HEK293T (cell line): ENCODE results near the gene CCDC9.
"Not testable (repeated sequence)": the region's sequence is repeated elsewhere in the genome, so short reads cannot be mapped to it uniquely, and the experiment has no call there.

Experiments
- CTCF ChIA-PET: fragments of 350-600 bp; formaldehyde crosslinking; extraction: SDS; loops from one replicate; lab custom pipeline; 2021; ENCODE audit warnings: antibody characterized with exemption, inconsistent platforms; lab: Yijun Ruan, JAX
- POLR2A ChIA-PET: fragments of 350-600 bp; formaldehyde crosslinking; extraction: SDS; loops from one replicate; lab custom pipeline; 2020; ENCODE audit warnings: antibody characterized with exemption, inconsistent platforms; lab: Yijun Ruan, JAX
- DNase-seq: peaks from one replicate; pipeline ENCODE4 v3.0.0; 2012; ENCODE audit warnings: mixed read lengths; ENCODE audit errors: extremely low spot score
- ARNT ChIP-seq: fragments of 450-650 bp; IDR thresholded peaks from 2 replicates; pipeline ENCODE4 v1.6.1; 2017; ENCODE audit warnings: mild to moderate bottlenecking
- BHLHE40 ChIP-seq: fragments of 450-650 bp; IDR thresholded peaks from 2 replicates; pipeline ENCODE4 v1.6.1; 2016; ENCODE audit warnings: mild to moderate bottlenecking, moderate library complexity, borderline replicate concordance
- ELF4 ChIP-seq: fragments of 450-650 bp; IDR thresholded peaks from 2 replicates; pipeline ENCODE4 v1.6.1; 2017; ENCODE audit warnings: antibody characterized with exemption
- FOXA1 ChIP-seq: fragments of 450-650 bp; IDR thresholded peaks from 2 replicates; pipeline ENCODE4 v1.6.1; 2016; ENCODE audit warnings: mild to moderate bottlenecking
- FOXK2 ChIP-seq: fragments of 450-650 bp; IDR thresholded peaks from 2 replicates; pipeline ENCODE4 v1.6.1; 2016; ENCODE audit warnings: mild to moderate bottlenecking
- FOXM1 ChIP-seq: fragments of 450-650 bp; IDR thresholded peaks from 2 replicates; pipeline ENCODE4 v1.6.1; 2017; ENCODE audit warnings: mild to moderate bottlenecking, borderline replicate concordance
- HDGF ChIP-seq: fragments of 450-650 bp; IDR thresholded peaks from 2 replicates; pipeline ENCODE4 v1.6.1; 2017; ENCODE audit warnings: antibody characterized with exemption, borderline replicate concordance
- L3MBTL2 ChIP-seq: fragments of 450-650 bp; conservative IDR thresholded peaks from 2 replicates; pipeline ENCODE4 v1.6.1; 2016; ENCODE audit warnings: mild to moderate bottlenecking
- LEF1 ChIP-seq: fragments of 450-650 bp; IDR thresholded peaks from 2 replicates; pipeline ENCODE4 v1.6.1; 2017; ENCODE audit warnings: mild to moderate bottlenecking, borderline replicate concordance
- NFRKB ChIP-seq: fragments of 450-650 bp; IDR thresholded peaks from 2 replicates; pipeline ENCODE4 v1.6.1; 2016; ENCODE audit warnings: mild to moderate bottlenecking, moderate library complexity
- SP1 ChIP-seq: fragments of 450-650 bp; IDR thresholded peaks from 2 replicates; pipeline ENCODE4 v1.6.1; 2017
- SUZ12 ChIP-seq: fragments of 450-650 bp; IDR thresholded peaks from 2 replicates; pipeline ENCODE4 v1.6.1; 2016; ENCODE audit warnings: mild to moderate bottlenecking
- TARDBP ChIP-seq: fragments of 450-650 bp; IDR thresholded peaks from 2 replicates; pipeline ENCODE4 v1.6.1; 2016
- TF ChIP-seq, protein P1 (sequence below): fragments of 450-650 bp; IDR thresholded peaks from 2 replicates; pipeline ENCODE4 v1.6.1; 2016

Gene CCDC9

DNA sequence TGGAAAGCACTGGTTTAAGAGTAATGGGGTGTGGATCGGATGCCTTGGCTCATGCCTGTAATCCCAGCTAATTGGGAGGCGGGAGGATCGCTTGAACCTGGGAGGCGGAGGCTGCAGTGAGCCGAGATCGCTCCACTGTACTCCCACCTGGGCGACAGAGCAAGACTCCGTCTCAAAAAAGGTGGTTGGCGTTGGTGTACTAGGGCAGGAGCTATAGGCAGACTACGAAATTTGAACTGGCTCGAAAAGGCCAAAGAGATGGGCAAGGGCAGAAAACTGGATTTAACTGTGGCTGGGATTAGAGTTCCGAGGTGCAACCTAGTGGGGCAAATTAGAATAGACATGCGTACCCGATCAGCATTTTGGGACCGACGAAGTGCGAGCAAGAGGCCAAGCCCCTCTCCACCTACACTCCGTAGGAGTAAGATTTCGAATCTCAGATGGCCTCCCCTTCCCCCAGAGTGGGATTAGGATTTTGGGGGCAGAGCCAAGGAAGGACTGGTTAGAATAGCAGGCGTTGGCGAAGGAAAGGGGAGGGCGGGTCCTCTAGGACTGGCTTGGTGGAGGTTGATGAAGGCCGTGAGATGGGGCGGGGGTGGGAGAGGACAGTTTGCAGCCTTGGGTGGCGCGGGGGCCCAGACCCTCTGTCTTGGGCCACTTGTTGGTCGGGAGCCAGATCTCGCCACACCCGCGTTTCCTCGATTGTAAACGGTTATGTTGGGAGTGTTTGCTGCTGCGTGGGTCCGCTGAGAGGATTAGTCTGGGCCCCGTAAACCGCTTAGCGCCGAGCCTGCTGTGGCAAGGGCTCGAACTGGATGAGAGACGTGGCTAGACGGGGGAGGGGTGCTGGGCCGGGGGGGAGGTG lies 16.4 kb downstream of the CCDC9 start:
- CTCF ChIA-PET: interaction anchor here (1.2 kb wide), 1 partner anchor 15 kb away, joined by 4 read pairs; no protein-coding TSS in a partner anchor
- POLR2A ChIA-PET: interaction anchor here (0.8 to 1.7 kb wide), 2 partner anchors 16 to 29 kb away, joined by 3 to 9 read pairs; partner anchors contain the start of gene CCDC9
- peak; percentile 34 for DNase-seq
- TF ChIP-seq LEF1: no peak

DNA sequence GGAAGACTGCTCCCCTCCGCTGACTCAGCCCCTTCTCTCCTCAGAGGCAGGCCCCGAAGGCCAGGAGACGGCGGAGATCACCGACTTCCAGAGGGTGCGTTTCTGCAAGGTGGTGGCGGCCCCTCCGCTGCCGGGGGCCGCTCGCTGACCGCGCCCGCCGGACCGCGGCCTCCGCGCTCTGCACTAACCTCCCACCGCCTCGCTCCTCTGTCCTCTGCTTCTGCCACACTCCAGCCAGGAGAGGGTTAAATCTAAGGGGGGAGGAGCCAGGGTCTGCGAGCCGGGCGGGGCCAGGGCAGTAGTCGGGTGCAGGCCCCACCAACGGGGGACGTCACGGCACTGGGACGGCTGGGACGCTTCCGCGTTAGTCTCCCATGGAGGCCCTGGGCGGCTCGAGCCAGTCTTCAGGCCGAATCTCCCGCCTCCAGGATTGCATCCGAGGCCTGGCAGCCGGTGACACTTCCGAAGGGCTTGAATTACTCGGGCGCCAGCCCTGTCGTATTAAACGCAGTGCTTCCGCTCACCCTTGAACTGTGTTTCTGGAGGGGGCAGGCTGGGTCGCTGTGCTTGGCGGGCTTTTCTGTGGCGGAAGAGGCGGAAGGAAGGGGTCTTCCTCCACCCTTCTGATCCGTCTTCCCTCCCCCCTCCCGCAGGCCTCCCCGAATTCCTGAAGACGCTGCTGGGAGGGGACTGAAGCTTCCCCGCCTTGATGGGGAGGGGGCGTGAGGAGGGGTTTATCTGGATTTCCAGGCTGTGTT lies 17.2 kb downstream of the CCDC9 start:
- POLR2A ChIA-PET: interaction anchor here (1.3 to 3.5 kb wide), 2 partner anchors 17 to 76 kb away, joined by 5 to 44 read pairs; partner anchors contain the start of genes CCDC9 and DHX34
- CTCF ChIA-PET: interaction anchor here (0.7 to 2.0 kb wide), 2 partner anchors 13 to 30 kb away, joined by 4 to 7 read pairs; no protein-coding TSS in a partner anchor
- TF ChIP-seq NFRKB (no peak), HDGF (no peak), FOXM1 (peak; percentile 26; the same call in 1 of the 2 replicates), ELF4 (peak; percentile 42; the same call in 1 of the 2 replicates), SUZ12 (no peak), TARDBP (no peak)
- TF ChIP-seq, protein P1, sequence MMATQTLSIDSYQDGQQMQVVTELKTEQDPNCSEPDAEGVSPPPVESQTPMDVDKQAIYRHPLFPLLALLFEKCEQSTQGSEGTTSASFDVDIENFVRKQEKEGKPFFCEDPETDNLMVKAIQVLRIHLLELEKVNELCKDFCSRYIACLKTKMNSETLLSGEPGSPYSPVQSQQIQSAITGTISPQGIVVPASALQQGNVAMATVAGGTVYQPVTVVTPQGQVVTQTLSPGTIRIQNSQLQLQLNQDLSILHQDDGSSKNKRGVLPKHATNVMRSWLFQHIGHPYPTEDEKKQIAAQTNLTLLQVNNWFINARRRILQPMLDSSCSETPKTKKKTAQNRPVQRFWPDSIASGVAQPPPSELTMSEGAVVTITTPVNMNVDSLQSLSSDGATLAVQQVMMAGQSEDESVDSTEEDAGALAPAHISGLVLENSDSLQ: no peak
- peak; percentile 83 for DNase-seq

DNA sequence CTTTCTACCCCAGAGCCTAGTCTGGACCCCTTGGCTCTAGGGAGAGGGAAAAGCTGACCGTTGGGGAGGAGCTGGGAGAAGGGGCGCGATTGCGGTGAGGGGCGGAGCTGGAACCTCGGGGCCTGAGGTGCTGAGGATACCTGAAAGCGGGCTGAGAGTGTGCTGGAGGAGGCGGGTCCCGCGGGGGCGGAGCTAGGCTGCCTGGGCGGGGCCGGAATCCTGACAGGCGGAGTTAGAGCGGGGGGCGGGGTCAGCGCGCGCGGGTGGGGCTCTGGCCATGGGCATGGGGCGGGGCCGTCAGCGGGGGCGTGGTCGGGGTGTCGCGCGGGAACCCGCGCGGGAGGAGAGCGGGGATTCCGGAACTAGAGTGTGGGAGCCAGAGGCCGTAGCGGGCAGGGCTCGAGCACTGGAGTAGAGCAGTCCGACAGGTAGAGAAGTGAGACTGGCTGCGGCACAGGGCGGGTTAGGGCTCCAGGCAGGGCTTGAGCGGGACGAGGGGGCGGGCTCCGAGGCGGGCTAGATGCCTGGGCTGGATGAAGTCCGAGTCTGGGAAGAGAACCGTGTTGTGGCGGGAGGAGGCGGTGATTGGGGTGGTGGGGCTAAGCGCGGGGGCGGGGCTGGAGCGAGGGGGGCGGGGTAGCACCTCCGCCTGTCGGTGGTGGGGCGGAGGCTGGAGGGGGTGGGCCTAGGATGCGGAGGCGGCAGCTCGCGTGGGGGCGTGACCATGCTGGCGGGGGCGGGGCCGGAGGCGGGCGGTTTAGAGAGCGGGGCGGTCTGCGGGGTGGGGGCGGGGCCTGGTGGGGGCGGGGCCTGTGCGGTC lies 18.0 kb downstream of the CCDC9 start, which contains the start of gene INAFM1:
Gene INAFM1, plus strand, starts transcription at position 815 of the 820 bp plus-strand sequence. CDS start 35 bp downstream, outside the sequence.
- DNase-seq: peak; percentile 92
- CTCF ChIA-PET: interaction anchor here (0.5 to 2.1 kb wide), 6 partner anchors 10 to 842 kb away, joined by 3 to 8 read pairs (median 4); no protein-coding TSS in a partner anchor
- POLR2A ChIA-PET: interaction anchor here (0.7 to 3.5 kb wide), 4 partner anchors 18 to 75 kb away, joined by 3 to 44 read pairs (median 4); partner anchors contain the start of genes CCDC9 and DHX34
- no peak for TF ChIP-seq ARNT
- TF ChIP-seq, protein P1: no peak

- POLR2A ChIA-PET: interaction anchor here (1.0 to 3.5 kb wide), 2 partner anchors 18 to 49 kb away, joined by 3 to 44 read pairs; partner anchors contain the start of gene CCDC9
- TF ChIP-seq L3MBTL2 (no peak), BHLHE40 (no peak), ELF4 (no peak), LEF1 (no peak), FOXA1 (no peak), FOXK2 (no peak), TARDBP (no peak), SP1 (no peak)
- CTCF ChIA-PET: interaction anchor here (1.1 to 2.1 kb wide), 4 partner anchors 10 to 43 kb away, joined by 3 to 8 read pairs (median 6); no protein-coding TSS in a partner anchor
- no peak for DNase-seq
Observed at GRCh38 chr19:47274891-47275761, 18.8 kb downstream of the CCDC9 start.

DNA sequence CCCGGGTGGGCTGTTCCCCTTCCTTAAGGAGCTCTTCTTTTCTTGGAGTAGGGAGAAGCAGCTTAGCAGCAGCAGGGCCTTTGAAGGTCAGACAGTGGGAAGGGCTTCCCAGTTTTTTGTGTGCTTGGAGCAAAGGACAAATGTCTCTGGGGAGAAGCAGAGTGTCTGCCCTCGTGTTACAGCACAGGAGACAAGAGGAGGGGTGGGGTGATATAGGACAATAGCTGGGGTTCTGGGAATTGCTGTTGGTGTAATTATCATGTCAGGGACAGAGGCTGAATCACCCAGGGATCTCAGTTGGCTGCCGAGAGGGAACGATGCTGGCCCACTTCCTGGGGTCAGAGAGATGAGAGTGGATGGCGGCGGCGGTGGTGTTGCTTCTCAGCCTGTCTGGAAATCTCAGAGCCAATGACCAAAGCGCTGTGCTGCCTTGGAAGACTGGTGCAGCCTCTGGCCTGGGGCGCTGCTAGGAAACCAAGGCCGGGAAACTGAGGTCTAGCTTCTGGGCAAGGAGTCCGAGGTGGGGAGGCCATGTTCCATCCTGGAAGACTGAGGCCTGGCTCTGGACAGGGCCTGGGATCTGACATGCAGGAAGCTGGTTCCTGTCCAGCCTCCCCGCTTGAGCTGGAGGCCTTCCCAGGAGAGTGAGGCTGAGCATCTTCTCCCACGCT lies 19.6 kb downstream of the CCDC9 start:
- CTCF ChIA-PET: interaction anchor here (1.3 to 2.1 kb wide), 2 partner anchors 9 to 32 kb away, joined by 3 to 5 read pairs; no protein-coding TSS in a partner anchor
- DNase-seq: no peak
- POLR2A ChIA-PET: interaction anchor here (1.0 to 3.5 kb wide), 2 partner anchors 19 to 50 kb away, joined by 3 to 44 read pairs; partner anchors contain the start of gene CCDC9
- TF ChIP-seq ELF4 (no peak), TARDBP (no peak), FOXM1 (no peak), SP1 (no peak), NFRKB (no peak), SUZ12 (no peak), L3MBTL2 (no peak), BHLHE40 (no peak), LEF1 (no peak), FOXK2 (no peak), FOXA1 (no peak)
- TF ChIP-seq, protein P1: no peak

DNA sequence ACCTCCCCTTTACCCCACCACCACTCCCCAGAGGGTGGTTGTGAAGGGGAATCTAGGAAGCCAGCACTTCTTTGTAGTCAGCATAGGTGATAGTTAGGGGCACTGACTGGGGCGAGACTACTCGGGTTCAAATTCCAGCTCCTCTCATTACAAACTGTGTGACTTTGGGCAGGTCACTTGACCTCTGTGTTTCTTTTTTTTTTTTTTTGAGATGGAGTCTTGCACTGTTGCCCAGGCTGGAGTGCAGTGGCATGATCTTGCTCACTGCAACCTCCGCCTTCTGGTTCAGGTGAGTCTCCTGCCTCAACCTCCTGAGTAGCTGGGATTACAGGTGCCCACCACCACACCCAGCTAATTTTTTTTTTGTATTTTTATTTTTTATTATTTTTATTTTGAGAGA lies 20.2 kb downstream of the CCDC9 start:
- DNase-seq: not testable (repeated sequence)
- CTCF ChIA-PET: interaction anchor here (2.1 kb wide), 1 partner anchor 8 kb away, joined by 5 read pairs; no protein-coding TSS in a partner anchor
- POLR2A ChIA-PET: interaction anchor here (3.5 kb wide), 1 partner anchor 20 kb away, joined by 44 read pairs; the partner anchor contains the start of gene CCDC9
